ENCODE data around the gene CFAP126.
"Not testable (repeated sequence)": the region's sequence is repeated elsewhere in the genome, so short reads cannot be mapped to it uniquely, and the experiment has no call there.

CFAP126 gene

DNA sequence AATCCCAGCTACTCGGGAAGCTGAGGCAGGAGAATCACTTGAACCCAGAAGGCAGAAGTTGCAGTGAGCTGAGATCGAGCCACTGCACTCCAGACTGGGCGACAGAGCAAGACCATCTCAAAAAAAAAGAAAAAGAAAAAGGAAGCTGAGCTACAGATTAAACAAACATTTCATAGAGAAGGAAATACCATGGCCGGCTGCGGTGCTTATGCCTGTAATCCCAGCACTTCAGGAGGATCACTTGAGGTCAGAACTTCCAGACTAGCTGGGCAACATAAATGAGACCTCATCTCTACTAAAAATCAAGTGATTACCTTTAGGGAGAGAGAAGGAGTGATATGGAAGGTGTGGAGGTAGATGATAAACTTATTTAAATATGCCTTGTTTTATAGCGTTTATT, 14.0 kb upstream of the CFAP126 start:
- DNase-seq (ENCODE audit: low spot score) = no peak

- DNase-seq (ENCODE audit: low spot score) = peak; percentile 51
Observed at GRCh38 chr1:161379071-161379470, 11.4 kb upstream of the CFAP126 start.

- no peak for DNase-seq (ENCODE audit: low spot score)
Observed at GRCh38 chr1:161378014-161378413, 10.3 kb upstream of the CFAP126 start.

- no peak for DNase-seq (ENCODE audit: low spot score)
Observed at GRCh38 chr1:161374373-161374772, 6.7 kb upstream of the CFAP126 start.

DNA sequence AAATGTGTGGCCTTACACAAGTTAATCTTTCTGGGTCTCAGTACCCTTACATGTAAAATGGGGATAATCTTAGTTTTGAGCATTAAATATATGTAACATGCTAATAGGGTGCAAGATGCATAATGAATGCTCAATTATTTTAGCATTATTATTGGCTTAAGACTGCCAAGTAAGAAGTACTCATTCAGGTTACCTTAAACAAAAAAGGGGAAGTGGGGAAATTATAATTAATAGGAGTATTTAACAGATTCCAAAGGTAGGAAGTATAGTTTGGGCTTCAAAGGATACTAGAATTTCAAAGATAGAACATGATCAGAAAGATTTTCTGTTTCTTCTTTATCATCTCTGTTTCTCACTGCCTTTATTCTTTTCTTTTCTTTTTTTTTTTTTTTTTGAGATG, 5.8 kb upstream of the CFAP126 start:
- no peak for DNase-seq (ENCODE audit: low spot score)

- no peak for DNase-seq (ENCODE audit: low spot score)
Observed at GRCh38 chr1:161365207-161365606, 2.5 kb downstream of the CFAP126 start.

DNA sequence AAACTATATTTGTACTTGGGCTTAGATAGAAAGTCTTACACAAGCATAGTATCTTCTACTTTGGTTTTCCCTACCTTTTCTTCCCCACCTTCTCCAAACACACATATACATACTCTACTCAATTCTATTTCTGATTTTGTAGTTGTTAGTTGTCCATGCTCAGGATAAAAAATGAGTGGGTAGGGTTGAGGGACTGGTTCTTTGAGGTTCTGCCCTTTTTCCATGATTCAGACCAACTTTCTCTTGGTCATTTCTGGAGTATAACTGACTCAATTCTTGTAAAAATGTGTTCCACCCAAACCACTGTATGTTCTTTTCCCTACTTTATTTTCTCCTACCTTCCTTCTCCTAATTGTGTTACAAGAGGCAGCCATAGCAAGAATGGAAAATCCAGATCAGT, 3.3 kb downstream of the CFAP126 start:
- DNase-seq (ENCODE audit: low spot score) = no peak

GRCh38 chr1:161359291-161359690, 8.4 kb downstream of the CFAP126 start:
- DNase-seq (ENCODE audit: low spot score) = no peak

DNA sequence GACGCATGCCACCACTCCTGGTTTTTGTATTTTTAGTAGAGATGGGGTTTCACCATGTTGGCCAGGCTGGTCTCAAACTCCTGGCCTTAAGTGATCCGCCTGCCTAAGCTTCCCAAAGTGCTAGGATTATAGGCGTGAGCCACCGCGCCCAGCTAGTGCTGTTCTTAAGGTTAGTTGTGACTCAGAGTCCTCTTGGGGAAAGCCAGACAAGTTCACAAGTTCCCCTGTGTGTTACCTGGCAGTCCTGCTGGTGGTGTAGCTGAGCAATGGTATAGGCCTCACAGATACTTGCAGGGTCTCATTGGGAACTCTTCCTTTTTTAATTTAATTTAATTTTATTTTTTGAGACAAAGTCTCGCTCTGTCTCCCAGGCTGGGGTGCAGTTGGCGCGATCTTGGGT, 10.6 kb downstream of the CFAP126 start:
- no peak for DNase-seq (ENCODE audit: low spot score)

- no peak for DNase-seq (ENCODE audit: low spot score)
Observed at GRCh38 chr1:161351482-161351881, 16.2 kb downstream of the CFAP126 start.

DNA sequence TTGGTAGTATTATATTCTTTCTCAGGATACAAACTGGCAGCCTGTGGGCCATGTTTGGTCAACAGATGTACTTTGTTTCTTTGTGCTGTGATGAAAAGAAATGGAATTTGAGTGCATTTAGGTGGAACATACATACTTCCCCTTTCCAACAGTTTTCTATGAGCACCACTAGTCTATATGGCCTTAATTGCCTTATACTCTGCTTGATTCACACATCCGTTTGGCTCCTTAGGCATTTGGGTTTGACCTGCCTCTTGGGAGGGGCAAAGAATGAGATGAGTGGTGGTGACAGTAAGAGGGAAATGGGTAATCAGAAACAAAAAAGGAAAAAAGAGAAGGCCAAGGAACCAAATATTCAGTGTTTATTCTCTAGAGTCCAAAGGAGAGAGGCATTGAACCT, 17.0 kb downstream of the CFAP126 start:
- no peak for DNase-seq (ENCODE audit: low spot score)

DNA sequence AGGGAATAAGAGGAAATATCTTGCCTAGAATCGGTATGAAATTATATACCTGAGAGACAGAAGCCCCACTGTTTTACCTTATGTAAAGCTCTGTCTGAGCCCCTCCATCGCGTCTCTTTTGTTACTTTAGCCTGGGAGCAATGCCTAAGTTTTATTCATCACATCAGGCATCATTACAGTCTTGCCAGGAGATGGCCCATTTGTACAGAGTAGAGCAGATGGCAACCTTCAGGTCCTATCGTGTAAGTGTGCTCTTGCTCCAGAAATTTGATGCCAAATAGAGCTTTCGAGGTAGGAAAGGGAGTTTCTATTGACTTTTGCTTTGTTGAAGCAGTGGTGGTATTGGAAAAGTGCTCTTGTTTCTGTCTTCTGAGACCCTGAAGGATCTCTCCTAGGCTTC, 24.9 kb downstream of the CFAP126 start:
- DNase-seq (ENCODE audit: low spot score) = no peak

- no peak for DNase-seq (ENCODE audit: low spot score)
Observed at GRCh38 chr1:161342177-161342576, 25.5 kb downstream of the CFAP126 start.

DNA sequence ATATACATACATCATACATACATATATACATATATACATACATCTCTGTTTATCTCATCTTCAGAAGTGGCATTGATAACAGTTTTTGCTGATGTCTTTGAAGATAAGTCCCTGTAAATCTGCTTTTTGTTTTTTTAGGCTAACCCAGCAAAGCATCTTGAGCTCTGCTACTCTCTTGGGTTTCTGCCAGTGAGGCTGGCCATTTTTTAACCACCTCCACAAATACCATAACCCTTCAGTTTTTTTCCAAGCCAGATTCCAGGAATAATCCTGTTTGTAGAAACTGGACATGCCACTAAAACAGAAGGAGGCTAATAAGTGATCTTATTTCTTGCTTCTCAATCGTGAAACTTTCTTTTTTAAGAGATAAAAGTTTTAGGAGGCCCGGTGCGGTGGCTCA, 31.9 kb downstream of the CFAP126 start:
- DNase-seq (ENCODE audit: low spot score) = no peak

DNA sequence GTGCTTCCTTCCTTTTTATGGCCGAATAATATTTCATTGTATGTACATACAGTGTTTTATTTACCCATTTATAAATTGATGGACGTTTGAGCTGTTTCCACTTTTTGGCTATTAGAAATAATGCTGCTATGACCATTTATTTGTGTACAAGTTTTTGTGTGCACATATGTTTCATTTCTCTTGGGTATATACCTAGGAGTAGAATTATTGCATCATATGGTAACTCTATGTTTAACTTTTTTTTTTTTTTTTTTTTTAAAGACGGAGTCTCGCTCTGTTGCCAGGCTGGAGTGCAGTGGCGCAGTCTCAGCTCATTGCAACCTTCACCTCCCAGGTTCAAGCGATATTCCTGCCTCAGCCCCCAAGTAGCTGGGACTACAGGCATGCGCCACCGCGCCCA, 34.5 kb downstream of the CFAP126 start:
- no peak for DNase-seq (ENCODE audit: low spot score)

DNA sequence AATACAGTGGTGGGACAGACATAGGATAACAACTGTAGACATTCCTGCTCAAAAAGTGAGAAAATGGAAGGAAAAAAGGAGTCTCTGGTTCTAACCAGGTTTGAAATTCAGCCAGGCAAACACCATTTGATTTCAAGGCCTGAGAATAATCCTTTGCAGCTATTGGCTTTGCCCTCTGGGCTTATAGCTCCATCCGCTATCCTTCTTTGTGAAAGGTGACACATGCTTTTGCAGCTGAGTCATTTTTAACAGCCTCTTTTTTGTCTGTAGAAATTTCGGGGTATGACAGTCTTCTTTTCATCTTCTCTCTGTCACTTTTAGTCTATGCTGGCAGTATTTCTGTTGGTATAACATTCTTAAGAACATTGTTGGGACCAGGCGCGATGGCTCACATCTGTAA, 37.3 kb downstream of the CFAP126 start:
- no peak for DNase-seq (ENCODE audit: low spot score)

DNA sequence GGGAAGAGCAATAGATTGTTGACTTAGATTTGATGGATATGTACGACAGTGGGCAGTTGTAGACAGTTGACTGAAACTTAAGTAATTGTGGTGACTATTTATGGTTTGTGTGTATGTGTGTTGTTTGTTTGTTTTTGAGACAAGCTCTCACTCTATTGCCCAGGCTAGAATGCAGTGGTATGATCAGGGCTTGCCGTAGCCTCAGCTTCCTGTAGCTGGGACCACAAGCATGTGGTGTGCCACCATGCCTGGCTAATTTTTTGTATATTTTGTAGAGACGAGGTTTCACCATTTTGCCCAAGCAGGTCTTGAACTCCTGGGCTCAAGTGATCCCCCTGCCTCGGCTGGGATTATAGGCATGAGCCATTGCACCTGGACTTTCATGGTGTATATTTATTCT, 43.7 kb downstream of the CFAP126 start:
- no peak for DNase-seq (ENCODE audit: low spot score)

DNA sequence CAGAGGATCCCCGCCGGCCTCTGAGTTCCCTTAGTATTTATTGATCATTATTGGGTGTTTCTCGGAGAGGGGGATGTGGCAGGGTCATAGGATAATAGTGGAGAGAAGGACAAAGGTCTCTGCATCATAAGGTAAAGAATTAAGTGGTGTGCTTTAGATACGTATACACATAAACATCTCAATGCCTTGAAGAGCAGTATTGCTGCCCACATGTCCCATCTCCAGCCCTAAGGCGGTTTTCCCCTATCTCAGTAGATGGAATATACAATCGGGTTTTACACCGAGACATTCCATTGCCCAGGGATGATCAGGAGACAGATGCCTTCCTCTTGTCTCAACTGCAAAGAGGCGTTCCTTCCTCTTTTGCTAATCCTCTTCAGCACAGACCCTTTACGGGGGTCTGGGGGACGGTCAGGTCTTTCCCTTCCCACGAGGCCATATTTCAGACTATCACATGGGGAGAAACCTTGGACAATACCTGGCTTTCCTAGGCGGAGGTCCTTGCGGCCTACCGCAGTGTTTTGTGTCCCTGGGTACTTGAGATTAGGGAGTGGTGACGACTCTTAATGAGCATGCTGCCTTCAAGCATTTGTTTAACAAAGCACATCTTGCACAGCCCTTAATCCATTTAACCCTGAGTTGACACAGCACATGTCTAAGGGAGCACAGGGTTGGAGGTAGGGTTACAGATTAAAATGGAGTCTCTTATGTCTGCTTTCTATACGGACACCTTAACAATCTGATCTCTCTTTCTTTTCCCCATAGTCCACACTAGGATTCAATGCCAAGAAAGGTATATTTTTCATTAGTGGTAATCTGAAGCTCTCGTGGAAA, 51.6 kb downstream of the CFAP126 start:
- DNase-seq (ENCODE audit: low spot score) = not testable (repeated sequence)
